G401 (cell line): Measurements from ENCODE around the gene GPR62. TPM values are rescaled to one million over a fixed set of nuclear protein-coding genes. Genes with fewer than 3 reads are reported as not detected.
"Not testable (repeated sequence)": the region's sequence is repeated elsewhere in the genome, so short reads cannot be mapped to it uniquely, and the experiment has no call there.

Experiments
- DNase-seq: peaks from one replicate; pipeline ENCODE4 v3.0.0-alpha.2; 2015; ENCODE audit warnings: low spot score
- in situ Hi-C: cut with HindIII; loops from 2 replicates; pipeline ENCODE4 v1.10.0; 2016; ENCODE audit warnings: low sequenced_read_pairs, mixed read lengths
- total RNA-seq: library from RNA; depleted of rRNA; stranded (reverse); fragments of >200 nt; shearing (Covaris generic); gene quantifications from 2 replicates; pipeline ENCODE4 v1.2.3, GENCODE V29; 2014

Gene GPR62
- total RNA-seq, 1 experiment from 2014 or later = not detected

DNA sequence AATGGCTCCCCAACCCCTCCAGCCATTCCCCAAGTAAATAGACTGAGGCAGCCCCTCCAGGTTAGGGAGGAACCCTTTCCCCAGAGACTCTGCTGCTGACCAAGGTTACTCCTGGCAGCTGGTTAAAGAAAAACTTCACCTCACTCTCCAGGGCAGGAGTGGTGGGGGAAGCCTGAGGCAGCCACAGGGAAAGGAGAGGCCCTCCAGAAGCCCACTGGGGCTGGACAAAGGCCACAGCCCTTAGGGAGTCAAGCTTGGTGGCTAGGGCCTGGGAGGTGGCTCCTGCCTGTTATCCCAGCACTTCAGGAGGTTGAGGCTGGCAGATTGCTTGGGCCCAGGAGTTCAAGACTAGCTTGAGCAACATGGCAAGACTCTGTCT, 29.1 kb downstream of the GPR62 start:
- no peak for DNase-seq
- in situ Hi-C loops = no loop called here

GRCh38 chr3:51985063-51985462, 29.9 kb downstream of the GPR62 start:
- in situ Hi-C loops = no loop called here
- no peak for DNase-seq

GRCh38 chr3:51986010-51986947, 31.1 kb downstream of the GPR62 start:
- DNase-seq = no peak
- in situ Hi-C loops = no loop called here

GRCh38 chr3:51987568-51987967, 32.4 kb downstream of the GPR62 start:
- in situ Hi-C loops = no loop called here
- no peak for DNase-seq

GRCh38 chr3:51988286-51989146, 33.3 kb downstream of the GPR62 start:
- in situ Hi-C loops = no loop called here
- no peak for DNase-seq

DNA sequence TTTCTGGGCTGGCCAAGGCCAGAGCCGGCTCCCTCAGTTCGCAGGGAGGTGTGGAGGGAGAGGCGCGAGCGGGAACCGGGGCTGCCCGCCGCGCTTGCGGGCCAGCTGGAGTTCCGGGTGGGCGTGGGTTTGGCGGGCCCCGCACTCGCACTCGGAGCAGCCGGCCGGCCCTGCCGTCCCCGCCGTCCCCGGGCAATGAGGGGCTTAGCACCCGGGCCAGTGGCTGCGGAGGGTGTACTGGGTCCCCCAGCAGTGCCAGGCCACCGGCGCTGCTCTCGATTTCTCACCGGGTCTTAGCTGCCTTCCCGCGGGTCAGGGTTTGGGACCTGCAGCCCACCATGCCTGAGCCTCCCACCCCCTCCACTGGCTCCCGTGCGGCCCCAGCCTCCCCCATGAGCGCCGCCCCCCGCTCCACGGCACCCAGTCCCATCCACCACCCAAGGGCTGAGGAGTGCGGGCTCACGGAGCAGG, 35.4 kb downstream of the GPR62 start:
- in situ Hi-C loops, DNase-seq: not testable (repeated sequence)

- in situ Hi-C loops = no loop called here
- no peak for DNase-seq
These were observed 37.0 kb downstream of the GPR62 start for GRCh38 chr3:51992017-51992682.

- DNase-seq, in situ Hi-C loops: not testable (repeated sequence)
These were observed 38.5 kb downstream of the GPR62 start for GRCh38 chr3:51993657-51994056.

DNA sequence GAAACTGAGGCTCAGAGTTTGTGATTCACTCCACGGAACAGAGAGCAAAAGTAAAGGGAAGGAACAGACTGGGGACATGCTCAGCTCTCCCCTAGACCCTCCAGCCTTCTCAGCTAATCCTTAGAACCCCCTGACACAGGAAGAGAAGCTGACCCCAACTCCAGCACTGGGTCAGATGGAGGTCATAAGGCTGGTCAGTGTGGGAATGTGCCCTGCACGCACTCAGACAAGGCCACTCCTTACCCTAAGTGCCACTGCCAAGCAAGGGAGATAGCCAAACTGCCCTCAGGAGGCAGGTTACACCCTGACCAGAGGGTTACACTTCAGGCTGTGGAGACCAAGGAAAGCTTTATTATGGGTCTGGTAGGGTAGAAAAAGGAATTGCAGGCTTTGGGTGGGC, 39.3 kb downstream of the GPR62 start:
- in situ Hi-C loops = no loop called here

DNA sequence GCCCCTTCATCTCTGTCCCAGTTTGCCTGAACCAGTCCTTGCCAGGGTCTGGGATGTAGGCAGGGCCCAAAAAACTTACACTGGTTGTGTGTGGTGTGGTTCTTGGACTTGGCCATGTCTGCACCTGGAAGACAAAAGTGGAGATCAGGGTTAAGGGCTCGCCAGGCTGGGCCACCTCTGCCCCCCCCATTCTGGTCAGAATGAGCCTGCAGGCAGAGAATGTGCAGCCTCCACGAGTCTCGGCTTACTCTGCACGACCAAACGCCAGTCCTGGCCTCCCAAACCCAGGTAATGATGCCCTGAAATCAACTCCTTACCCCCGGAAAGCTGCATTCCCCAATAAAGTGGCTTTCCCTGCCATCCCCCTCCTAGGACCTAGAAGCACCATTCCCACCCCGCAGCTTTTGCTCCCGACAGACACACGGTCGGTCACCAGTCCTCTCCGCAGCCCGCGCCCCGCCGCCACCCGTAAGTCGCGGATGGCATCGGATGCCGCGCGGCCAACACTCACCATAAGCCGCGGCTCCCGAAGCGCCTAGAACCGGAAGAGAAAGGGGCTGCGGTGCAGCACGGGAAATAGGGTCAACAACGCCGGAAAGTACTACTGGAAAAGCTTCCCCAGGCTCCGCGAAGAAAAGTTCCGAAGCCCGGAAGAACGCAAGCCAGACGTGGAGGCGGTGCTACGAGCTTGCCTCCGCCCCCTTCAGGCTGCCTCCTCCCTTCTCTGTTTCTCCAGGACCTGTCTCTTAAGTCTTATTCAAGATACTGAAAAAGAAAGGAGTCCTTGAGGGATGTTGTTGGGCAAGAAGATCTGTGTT, 40.4 kb downstream of the GPR62 start, which contains the start of gene RPL29:
Gene RPL29 (minus strand): TSS at position 550 of the 818 bp plus-strand sequence. CDS start 434 bp downstream, at position 116.
- peak; percentile 94 for DNase-seq
- in situ Hi-C loops = no loop called here

More for the DNA sequence above, 39.3 kb downstream of the GPR62 start:
- no peak for DNase-seq

DNA sequence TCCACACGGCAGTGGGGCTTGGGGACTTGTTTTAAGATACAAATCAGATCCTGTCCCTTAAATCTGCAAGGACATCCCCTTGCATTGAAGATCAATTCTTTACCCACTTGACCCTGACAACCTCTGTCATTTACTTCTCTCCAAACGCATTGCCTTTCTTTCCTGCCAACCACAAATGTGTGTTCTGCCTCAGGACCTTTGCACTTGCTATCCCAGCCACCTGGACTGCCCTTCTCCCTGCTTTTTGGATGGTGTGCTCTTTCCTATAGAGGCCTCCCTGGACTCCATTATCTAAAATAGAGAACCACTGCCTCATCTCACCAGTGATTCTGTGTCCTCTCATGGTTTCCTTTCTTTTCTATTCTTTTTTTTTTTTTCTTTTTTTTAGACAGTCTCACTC, 42.0 kb downstream of the GPR62 start:
- DNase-seq = no peak
- in situ Hi-C loops = no loop called here

DNA sequence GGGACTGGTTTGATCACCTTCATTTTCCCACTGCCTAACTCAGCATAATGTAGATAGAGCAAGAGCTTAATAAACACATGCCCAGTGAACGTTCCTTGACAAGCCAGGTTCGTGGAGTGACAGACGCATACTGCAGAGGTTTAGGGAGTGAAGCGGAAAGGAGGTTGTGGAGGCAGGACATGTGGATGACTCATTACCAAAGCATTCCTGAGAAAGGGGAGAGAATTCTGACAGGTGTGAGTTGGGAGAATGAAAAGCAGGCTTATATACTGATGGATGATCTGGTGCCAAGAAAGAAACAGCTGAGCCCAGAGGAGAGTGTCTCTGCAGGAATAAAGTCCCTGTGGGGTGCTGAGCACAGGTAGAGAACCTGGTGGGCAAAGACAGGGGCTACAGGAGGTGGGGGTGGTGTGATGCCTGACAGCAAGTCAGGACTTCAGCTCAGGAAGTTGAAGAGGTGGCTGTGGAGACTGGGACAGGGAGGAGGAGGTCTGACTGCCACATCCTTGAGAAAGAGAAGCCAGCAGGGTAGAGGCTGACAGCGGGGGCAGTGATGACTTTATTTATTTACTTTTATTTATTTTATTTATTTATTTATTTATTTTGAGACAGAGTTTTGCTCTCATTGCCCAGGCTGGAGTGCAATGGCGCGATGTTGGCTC, 42.9 kb downstream of the GPR62 start:
- DNase-seq = no peak
- in situ Hi-C loops = no loop called here

GRCh38 chr3:51998774-51999173, 43.6 kb downstream of the GPR62 start:
- in situ Hi-C loops = no loop called here
- no peak for DNase-seq

GRCh38 chr3:51999846-52000245, 44.7 kb downstream of the GPR62 start:
- no peak for DNase-seq
- in situ Hi-C loops = no loop called here

DNA sequence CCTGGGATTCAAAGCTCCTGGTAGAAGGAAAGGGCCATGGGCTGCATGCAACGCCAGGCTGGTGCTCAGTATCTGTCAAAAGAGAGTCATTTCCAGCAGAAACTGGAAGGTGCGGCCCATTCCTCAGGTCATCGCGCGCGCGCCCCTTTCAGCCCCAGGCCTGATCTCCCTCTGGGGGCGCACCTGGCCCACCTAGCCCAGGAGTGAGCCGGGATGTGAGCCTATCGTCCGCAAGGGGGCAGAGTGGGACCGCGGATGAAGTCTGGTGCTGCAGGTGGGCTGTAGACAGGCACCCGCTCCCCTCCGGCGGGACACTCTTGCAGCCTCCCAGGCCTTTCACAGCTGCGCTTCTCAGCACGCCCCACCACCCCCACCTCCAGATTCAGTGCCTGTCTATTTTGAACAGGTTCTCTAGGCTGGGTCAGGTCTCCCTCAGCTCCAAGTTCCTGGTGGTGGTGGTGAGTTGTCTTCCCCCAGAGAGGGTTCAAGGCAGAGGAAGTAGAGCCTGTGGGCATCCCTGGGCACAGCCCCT, 46.3 kb downstream of the GPR62 start:
- in situ Hi-C loops = no loop called here
- peak; percentile 88 for DNase-seq

- in situ Hi-C loops = no loop called here
- DNase-seq = no peak
These were observed 47.6 kb downstream of the GPR62 start for GRCh38 chr3:52002748-52003147.

- DNase-seq = no peak
- in situ Hi-C loops = no loop called here
These were observed 49.1 kb downstream of the GPR62 start for GRCh38 chr3:52004163-52004787.
